Fibroblast of mammary gland (primary cell): ENCODE measurements around the gene RHEB.

Experiments used
- DNase-seq: peaks from one replicate; pipeline ENCODE4 v3.0.0-alpha.2; 2010; ENCODE audit warnings: low read depth
- H3K4me3 ChIP-seq: 2 replicates; pipeline ENCODE4 v1.5.1; 2011; ENCODE audit warnings: low read depth, mild to moderate bottlenecking, low read length, moderate library complexity; ENCODE audit not compliant: control insufficient read depth
- TF ChIP-seq, protein P1 (sequence below): conservative IDR thresholded peaks from 2 replicates; pipeline ENCODE4 v1.5.1; 2011; ENCODE audit warnings: low read depth, low read length, inconsistent platforms; ENCODE audit not compliant: control insufficient read depth, insufficient read depth

Gene RHEB

DNA sequence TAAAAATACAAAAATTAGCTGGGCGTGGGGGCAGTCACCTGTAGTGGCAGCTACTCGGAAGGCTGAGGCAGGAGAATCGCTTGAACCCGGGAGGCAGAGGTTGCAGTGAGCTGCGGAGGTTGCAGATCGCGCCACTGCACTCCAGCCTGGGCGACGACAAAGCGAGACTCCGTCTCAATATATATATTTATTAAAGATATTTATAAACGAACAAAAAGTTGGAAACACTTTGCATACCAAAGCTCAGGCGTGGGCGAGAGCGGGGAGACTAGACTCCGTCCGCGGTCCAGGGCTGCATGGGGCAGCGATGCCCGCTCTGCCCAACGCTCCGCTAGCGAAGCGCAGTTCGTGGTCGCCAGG, 71.8 kb downstream of the RHEB start:
- DNase-seq: no peak
- TF ChIP-seq, protein P1, sequence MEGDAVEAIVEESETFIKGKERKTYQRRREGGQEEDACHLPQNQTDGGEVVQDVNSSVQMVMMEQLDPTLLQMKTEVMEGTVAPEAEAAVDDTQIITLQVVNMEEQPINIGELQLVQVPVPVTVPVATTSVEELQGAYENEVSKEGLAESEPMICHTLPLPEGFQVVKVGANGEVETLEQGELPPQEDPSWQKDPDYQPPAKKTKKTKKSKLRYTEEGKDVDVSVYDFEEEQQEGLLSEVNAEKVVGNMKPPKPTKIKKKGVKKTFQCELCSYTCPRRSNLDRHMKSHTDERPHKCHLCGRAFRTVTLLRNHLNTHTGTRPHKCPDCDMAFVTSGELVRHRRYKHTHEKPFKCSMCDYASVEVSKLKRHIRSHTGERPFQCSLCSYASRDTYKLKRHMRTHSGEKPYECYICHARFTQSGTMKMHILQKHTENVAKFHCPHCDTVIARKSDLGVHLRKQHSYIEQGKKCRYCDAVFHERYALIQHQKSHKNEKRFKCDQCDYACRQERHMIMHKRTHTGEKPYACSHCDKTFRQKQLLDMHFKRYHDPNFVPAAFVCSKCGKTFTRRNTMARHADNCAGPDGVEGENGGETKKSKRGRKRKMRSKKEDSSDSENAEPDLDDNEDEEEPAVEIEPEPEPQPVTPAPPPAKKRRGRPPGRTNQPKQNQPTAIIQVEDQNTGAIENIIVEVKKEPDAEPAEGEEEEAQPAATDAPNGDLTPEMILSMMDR: no peak
- H3K4me3 ChIP-seq: peak overlapping the region; percentile 28

- H3K4me3 ChIP-seq: no peak overlapping the region
- DNase-seq: no peak
- TF ChIP-seq, protein P1: no peak
Observed at GRCh38 chr7:151447312-151447711, 72.4 kb downstream of the RHEB start.

DNA sequence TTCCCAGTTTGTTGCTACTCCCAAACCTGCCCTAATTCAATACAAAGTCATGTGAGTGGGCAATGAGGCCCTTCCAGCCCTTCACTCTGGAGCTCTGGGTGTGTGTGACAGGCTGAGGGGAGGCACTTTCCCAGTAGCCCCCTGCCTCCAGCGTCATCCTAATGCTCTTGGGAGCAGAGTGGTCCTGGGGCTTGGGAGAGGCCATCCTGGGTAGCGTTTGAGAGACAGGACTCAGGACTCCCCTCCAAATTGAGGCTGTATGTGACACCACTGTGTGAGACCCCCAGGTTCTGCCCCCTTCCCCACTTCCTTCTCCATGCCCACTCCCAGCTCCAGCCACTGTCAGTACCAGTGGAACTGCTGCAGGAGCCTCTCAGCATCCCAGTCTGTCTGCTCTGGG, 73.3 kb downstream of the RHEB start:
- no peak for DNase-seq
- no peak overlapping the region for H3K4me3 ChIP-seq
- TF ChIP-seq, protein P1: no peak

DNA sequence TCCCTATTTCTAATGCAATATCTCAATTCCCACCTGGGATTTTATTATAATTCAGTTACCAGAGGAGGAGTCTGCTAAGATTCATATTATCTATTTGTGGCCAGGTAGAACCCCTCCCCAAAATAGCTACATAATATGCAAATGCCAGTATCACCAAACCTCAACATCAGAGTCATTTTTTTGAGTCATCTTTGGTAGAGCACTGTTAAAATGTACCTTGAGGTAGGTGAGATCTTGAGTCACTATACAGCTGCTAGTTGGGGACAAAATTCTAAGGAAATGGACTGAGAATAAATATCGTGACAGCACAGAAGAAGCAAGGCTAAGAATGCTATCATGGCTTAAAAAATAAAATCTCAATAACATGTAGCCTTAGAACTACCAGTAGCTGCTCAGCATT, 75.1 kb downstream of the RHEB start:
- no peak overlapping the region for H3K4me3 ChIP-seq
- DNase-seq: no peak
- TF ChIP-seq, protein P1: no peak

- DNase-seq: peak; percentile 35
- TF ChIP-seq, protein P1: no peak
- no peak overlapping the region for H3K4me3 ChIP-seq
Observed at GRCh38 chr7:151442776-151443496, 76.8 kb downstream of the RHEB start.

DNA sequence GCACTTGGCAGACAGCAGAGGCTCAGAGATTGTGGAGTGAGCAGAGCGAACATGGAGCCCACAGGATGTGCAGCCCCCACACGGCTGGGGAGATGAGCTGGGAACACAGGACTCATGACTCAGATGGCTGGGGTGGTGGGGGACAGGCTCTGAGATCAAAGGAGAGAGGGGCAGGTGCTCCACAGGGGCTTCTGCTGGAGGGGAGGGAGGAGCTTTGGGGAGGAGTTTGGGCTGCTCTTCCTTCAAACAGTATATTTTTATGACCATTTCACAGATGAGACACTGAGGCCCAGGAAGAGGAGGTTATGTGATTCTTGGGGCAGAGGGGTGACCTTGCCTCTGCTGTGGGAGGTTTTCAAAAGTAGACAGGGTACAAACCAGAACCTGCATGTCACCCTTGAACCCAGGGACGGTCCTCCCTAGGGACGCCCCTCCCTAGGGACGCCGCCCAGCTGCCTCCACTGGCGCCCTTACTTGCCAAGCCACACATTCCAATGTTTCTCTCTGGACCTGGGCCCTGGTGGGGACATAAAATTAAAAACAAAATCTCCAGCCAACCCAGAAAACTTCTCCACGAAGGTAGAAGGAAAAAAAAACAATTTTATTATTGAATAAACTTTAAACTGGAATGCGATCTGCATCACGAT, 78.8 kb downstream of the RHEB start:
- peak; percentile 42 for DNase-seq
- TF ChIP-seq, protein P1: no peak

More for the DNA sequence above, 78.8 kb downstream of the RHEB start:
- H3K4me3 ChIP-seq: no peak overlapping the region
